ENCODE data around the gene SLITRK2. TPM values are rescaled to one million over a fixed set of nuclear protein-coding genes. Genes with fewer than 3 reads are reported as not detected.

SLITRK2 gene
- total RNA-seq, 1 experiment from 2014 or later = not detected

DNA sequence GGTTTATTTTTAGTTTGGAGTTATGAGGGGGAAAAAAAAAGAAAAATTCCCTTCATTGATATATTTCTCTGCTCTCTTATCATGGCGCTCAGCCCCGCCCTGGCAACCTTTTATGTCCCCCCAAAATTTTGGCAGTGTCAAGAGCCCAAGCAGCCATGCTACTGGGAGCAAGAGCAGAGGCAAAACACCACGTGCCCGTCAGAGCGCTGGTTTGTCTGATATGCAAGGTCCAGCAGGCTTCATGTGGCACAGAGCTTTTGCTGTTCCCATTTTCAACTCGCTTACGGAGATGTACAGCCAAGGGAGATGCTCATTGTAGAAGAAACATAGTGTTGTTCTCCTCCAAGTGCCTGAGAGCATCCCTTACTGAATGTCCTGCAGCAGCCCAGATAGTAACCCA is 27.3 kb downstream of the SLITRK2 start:
- Mint-ChIP-seq H3K4me3 (ENCODE audit: low read depth, unreplicated experiment) (no peak overlapping the region), H3K36me3 (ENCODE audit: insufficient read depth, unreplicated experiment) (no peaks in the 10 kb centered on the region), H3K9me3 (ENCODE audit: low read depth, unreplicated experiment) (peaks cover 6% of the 10 kb centered on the region)

DNA sequence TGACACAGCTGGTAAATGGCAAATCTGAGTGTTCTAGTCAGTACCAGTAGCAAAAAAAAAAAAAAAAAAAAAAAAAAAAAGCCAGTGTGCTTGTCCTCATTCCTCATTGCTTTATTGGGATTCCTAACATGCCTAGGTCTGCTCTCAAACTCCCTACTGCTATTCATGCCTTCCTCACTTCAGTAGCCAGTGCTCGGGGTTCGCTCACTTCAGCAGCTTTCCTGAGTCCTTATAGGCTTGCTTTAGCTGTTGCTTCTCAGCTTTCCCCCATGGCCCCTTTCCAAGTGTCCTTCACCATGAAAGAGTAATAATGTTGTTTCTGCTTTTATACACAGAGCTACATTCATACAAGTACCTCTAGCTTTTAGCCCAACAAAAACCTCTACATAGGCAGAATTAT is 30.8 kb downstream of the SLITRK2 start:
- peaks cover 2% of the 10 kb centered on the region for H3K9me3 Mint-ChIP-seq (ENCODE audit: low read depth, unreplicated experiment)
- no peaks in the 10 kb centered on the region for H3K4me1 Mint-ChIP-seq (ENCODE audit: low read depth, unreplicated experiment)
- CTCF ChIA-PET = no interaction called here
- TF ChIP-seq, protein P1, sequence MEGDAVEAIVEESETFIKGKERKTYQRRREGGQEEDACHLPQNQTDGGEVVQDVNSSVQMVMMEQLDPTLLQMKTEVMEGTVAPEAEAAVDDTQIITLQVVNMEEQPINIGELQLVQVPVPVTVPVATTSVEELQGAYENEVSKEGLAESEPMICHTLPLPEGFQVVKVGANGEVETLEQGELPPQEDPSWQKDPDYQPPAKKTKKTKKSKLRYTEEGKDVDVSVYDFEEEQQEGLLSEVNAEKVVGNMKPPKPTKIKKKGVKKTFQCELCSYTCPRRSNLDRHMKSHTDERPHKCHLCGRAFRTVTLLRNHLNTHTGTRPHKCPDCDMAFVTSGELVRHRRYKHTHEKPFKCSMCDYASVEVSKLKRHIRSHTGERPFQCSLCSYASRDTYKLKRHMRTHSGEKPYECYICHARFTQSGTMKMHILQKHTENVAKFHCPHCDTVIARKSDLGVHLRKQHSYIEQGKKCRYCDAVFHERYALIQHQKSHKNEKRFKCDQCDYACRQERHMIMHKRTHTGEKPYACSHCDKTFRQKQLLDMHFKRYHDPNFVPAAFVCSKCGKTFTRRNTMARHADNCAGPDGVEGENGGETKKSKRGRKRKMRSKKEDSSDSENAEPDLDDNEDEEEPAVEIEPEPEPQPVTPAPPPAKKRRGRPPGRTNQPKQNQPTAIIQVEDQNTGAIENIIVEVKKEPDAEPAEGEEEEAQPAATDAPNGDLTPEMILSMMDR (IDR thresholded peaks at IDR 0.05; ENCODE audit: unreplicated experiment) = no peak
- H3K27ac Mint-ChIP-seq (ENCODE audit: unreplicated experiment) = no peak overlapping the region
- no peak for DNase-seq
- H3K27me3 Mint-ChIP-seq (ENCODE audit: unreplicated experiment) = no peaks in the 10 kb centered on the region
- H3K36me3 Mint-ChIP-seq (ENCODE audit: insufficient read depth, unreplicated experiment) = no peaks in the 10 kb centered on the region
- intact Hi-C loops (cut with micrococcal nuclease; ENCODE audit: unreplicated experiment) = no loop called here
- BruUV-seq (replicated peaks) = no TSS peak
- no peak overlapping the region for H3K4me3 Mint-ChIP-seq (ENCODE audit: low read depth, unreplicated experiment)

More for the DNA sequence above, 27.3 kb downstream of the SLITRK2 start:
- Mint-ChIP-seq H3K4me1 (ENCODE audit: low read depth, unreplicated experiment) (no peaks in the 10 kb centered on the region), H3K27ac (ENCODE audit: unreplicated experiment) (no peak overlapping the region), H3K27me3 (ENCODE audit: unreplicated experiment) (no peaks in the 10 kb centered on the region)
- TF ChIP-seq, protein P1 (IDR thresholded peaks at IDR 0.05; ENCODE audit: unreplicated experiment) = no peak
- CTCF ChIA-PET = no interaction called here
- intact Hi-C loops (cut with micrococcal nuclease; ENCODE audit: unreplicated experiment) = no loop called here
- DNase-seq = no peak
- BruUV-seq (replicated peaks) = no TSS peak

- Mint-ChIP-seq H3K36me3 (ENCODE audit: insufficient read depth, unreplicated experiment) (no peaks in the 10 kb centered on the region), H3K27ac (ENCODE audit: unreplicated experiment) (no peak overlapping the region), H3K4me3 (ENCODE audit: low read depth, unreplicated experiment) (no peak overlapping the region), H3K27me3 (ENCODE audit: unreplicated experiment) (no peaks in the 10 kb centered on the region), H3K4me1 (ENCODE audit: low read depth, unreplicated experiment) (no peaks in the 10 kb centered on the region), H3K9me3 (ENCODE audit: low read depth, unreplicated experiment) (peaks cover 2% of the 10 kb centered on the region)
- CTCF ChIA-PET = no interaction called here
- BruUV-seq (replicated peaks) = no TSS peak
- no peak for DNase-seq
- intact Hi-C loops (cut with micrococcal nuclease; ENCODE audit: unreplicated experiment) = no loop called here
- TF ChIP-seq, protein P1 (IDR thresholded peaks at IDR 0.05; ENCODE audit: unreplicated experiment) = no peak
Measured at GRCh38 chrX:145848857-145849256, 31.2 kb downstream of the SLITRK2 start.

- no peak overlapping the region for H3K4me3 Mint-ChIP-seq (ENCODE audit: low read depth, unreplicated experiment)
- CTCF ChIA-PET = no interaction called here
- intact Hi-C loops (cut with micrococcal nuclease; ENCODE audit: unreplicated experiment) = no loop called here
- DNase-seq = no peak
- peaks cover 8% of the 10 kb centered on the region for H3K9me3 Mint-ChIP-seq (ENCODE audit: low read depth, unreplicated experiment)
- no peaks in the 10 kb centered on the region for H3K27me3 Mint-ChIP-seq (ENCODE audit: unreplicated experiment)
- no peaks in the 10 kb centered on the region for H3K36me3 Mint-ChIP-seq (ENCODE audit: insufficient read depth, unreplicated experiment)
- no peak overlapping the region for H3K27ac Mint-ChIP-seq (ENCODE audit: unreplicated experiment)
- BruUV-seq (replicated peaks) = no TSS peak
- TF ChIP-seq, protein P1 (IDR thresholded peaks at IDR 0.05; ENCODE audit: unreplicated experiment) = no peak
- H3K4me1 Mint-ChIP-seq (ENCODE audit: low read depth, unreplicated experiment) = no peaks in the 10 kb centered on the region
Measured at GRCh38 chrX:145853181-145853580, 35.6 kb downstream of the SLITRK2 start.

Data from Calu3 (cell line).